Measurements from ENCODE around the gene BTF3. TPM values are rescaled to one million over a fixed set of nuclear protein-coding genes. Genes with fewer than 3 reads are reported as not detected.

The BTF3 gene
- polyA plus RNA-seq, 3 donors: 486 to 559 (median 512) TPM

DNA sequence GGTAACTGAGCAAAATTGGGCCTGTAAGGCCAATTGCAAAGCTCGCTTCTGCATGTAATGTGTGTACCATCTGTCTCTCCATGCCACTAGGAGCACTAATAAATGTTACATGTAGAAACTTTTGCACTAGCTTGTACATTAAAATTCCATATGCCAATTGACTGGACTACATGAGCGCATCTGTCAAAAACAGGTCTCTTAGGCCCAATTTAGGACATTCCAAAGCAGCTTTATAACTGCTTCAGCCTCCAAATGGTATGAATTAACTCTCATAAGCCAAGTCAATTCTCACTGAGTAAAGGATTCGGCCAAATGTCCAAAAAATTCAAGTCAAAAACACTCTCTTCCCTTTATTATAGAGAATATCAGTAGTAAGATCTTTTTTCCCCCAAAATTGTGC is 26.1 kb upstream of the BTF3 start:
- H3K9me3 Mint-ChIP-seq: peaks cover 0 to 6% (median 4%) of the 10 kb centered on the region in 7 donors
- H3K27ac Mint-ChIP-seq: no peak overlapping the region

GRCh38 chr5:73480500-73480899 is 17.7 kb upstream of the BTF3 start:
- Mint-ChIP-seq H3K27me3 (ENCODE audit: low read depth in 3 of 3) (peaks cover 17 to 36% (median 22%) of the 10 kb centered on the region in 3 donors), H3K4me1 (no peaks in the 10 kb centered on the region), H3K36me3 (no peaks in the 10 kb centered on the region), H3K4me3 (no peak overlapping the region), H3K9me3 (peaks cover 0 to 3% (median 0%) of the 10 kb centered on the region in 7 donors), H3K27ac (no peak overlapping the region)
- no peaks in the 10 kb centered on the region for H3K79me2 ChIP-seq (ENCODE audit: insufficient read depth, low read length)
- H2AFZ ChIP-seq (ENCODE audit: insufficient read depth, low read depth, low read length, poor library complexity, severe bottlenecking): no peak overlapping the region
- H3K4me2 ChIP-seq (replicated peaks; ENCODE audit: extremely low read depth, low read length, poor library complexity, severe bottlenecking): no peak overlapping the region
- TF ChIP-seq, protein P1, sequence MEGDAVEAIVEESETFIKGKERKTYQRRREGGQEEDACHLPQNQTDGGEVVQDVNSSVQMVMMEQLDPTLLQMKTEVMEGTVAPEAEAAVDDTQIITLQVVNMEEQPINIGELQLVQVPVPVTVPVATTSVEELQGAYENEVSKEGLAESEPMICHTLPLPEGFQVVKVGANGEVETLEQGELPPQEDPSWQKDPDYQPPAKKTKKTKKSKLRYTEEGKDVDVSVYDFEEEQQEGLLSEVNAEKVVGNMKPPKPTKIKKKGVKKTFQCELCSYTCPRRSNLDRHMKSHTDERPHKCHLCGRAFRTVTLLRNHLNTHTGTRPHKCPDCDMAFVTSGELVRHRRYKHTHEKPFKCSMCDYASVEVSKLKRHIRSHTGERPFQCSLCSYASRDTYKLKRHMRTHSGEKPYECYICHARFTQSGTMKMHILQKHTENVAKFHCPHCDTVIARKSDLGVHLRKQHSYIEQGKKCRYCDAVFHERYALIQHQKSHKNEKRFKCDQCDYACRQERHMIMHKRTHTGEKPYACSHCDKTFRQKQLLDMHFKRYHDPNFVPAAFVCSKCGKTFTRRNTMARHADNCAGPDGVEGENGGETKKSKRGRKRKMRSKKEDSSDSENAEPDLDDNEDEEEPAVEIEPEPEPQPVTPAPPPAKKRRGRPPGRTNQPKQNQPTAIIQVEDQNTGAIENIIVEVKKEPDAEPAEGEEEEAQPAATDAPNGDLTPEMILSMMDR (IDR thresholded peaks at IDR 0.05): no peak
- H3K27ac ChIP-seq (ENCODE audit: low read depth in 1 of 2, low read length in 2 of 2): no peak overlapping the region
- H3K4me1 ChIP-seq (ENCODE audit: control insufficient read depth in 1 of 2, insufficient read depth in 2 of 2, low read length in 2 of 2): no peaks in the 10 kb centered on the region
- no peak overlapping the region for H3K9ac ChIP-seq (ENCODE audit: insufficient read depth, low read length, poor library complexity, severe bottlenecking)
- DNase-seq: no peak
- H3K27me3 ChIP-seq (ENCODE audit: control insufficient read depth in 2 of 2, insufficient read depth in 2 of 2, low read length in 2 of 2): peaks cover 3 to 6% of the 10 kb centered on the region in 2 donors
- no peaks in the 10 kb centered on the region for H4K20me1 ChIP-seq (ENCODE audit: insufficient read depth, low read length)
- intact Hi-C loops (cut with micrococcal nuclease): no loop called here
- no peaks in the 10 kb centered on the region for H3K9me3 ChIP-seq (replicated peaks in 1 of 2; ENCODE audit: control insufficient read depth in 1 of 2, insufficient read depth in 1 of 2, low read length in 2 of 2)
- 100% methylated on average over 1 of the region's 1 CpG for WGBS (ENCODE audit: insufficient coverage)
- H3K36me3 ChIP-seq (replicated peaks in 1 of 2; ENCODE audit: control insufficient read depth in 1 of 2, insufficient read depth in 2 of 2, low read length in 2 of 2): no peaks in the 10 kb centered on the region
- H3K4me3 ChIP-seq (replicated peaks in 1 of 3; ENCODE audit: low read depth in 2 of 3, low read length in 3 of 3): no peak overlapping the region

More for the DNA sequence above, 26.1 kb upstream of the BTF3 start:
- Histone ChIP-seq H3K9ac (ENCODE audit: insufficient read depth, low read length, poor library complexity, severe bottlenecking) (no peak overlapping the region), H3K4me2 (replicated peaks; ENCODE audit: extremely low read depth, low read length, poor library complexity, severe bottlenecking) (no peak overlapping the region), H3K9me3 (replicated peaks in 1 of 2; ENCODE audit: control insufficient read depth in 1 of 2, insufficient read depth in 1 of 2, low read length in 2 of 2) (no peaks in the 10 kb centered on the region), H3K4me1 (ENCODE audit: control insufficient read depth in 1 of 2, insufficient read depth in 2 of 2, low read length in 2 of 2) (no peaks in the 10 kb centered on the region), H3K4me3 (replicated peaks in 1 of 3; ENCODE audit: low read depth in 2 of 3, low read length in 3 of 3) (no peak overlapping the region), H2AFZ (ENCODE audit: insufficient read depth, low read depth, low read length, poor library complexity, severe bottlenecking) (no peak overlapping the region), H3K36me3 (replicated peaks in 1 of 2; ENCODE audit: control insufficient read depth in 1 of 2, insufficient read depth in 2 of 2, low read length in 2 of 2) (no peaks in the 10 kb centered on the region), H3K27ac (ENCODE audit: low read depth in 1 of 2, low read length in 2 of 2) (no peak overlapping the region), H3K27me3 (ENCODE audit: control insufficient read depth in 2 of 2, insufficient read depth in 2 of 2, low read length in 2 of 2) (peaks cover 6 to 15% of the 10 kb centered on the region in 2 donors), H3K79me2 (ENCODE audit: insufficient read depth, low read length) (no peaks in the 10 kb centered on the region), H4K20me1 (ENCODE audit: insufficient read depth, low read length) (no peaks in the 10 kb centered on the region)
- no peak for DNase-seq
- 0% methylated on average over 1 of the region's 3 CpGs for WGBS (ENCODE audit: insufficient coverage)
- TF ChIP-seq, protein P1 (IDR thresholded peaks at IDR 0.05): no peak
- no peaks in the 10 kb centered on the region for H3K4me1 Mint-ChIP-seq
- intact Hi-C loops (cut with micrococcal nuclease): no loop called here
- H3K36me3 Mint-ChIP-seq: no peaks in the 10 kb centered on the region
- peaks cover 14 to 40% (median 27%) of the 10 kb centered on the region in 3 donors for H3K27me3 Mint-ChIP-seq (ENCODE audit: low read depth in 3 of 3)
- H3K4me3 Mint-ChIP-seq: no peak overlapping the region

Measured in CD14-positive monocyte (primary cell).